Endothelial cell (in vitro differentiated cells): ENCODE data around the gene TLR10. TPM values are rescaled to one million over a fixed set of nuclear protein-coding genes. Genes with fewer than 3 reads are reported as not detected.
"Not testable (repeated sequence)": the region's sequence is repeated elsewhere in the genome, so short reads cannot be mapped to it uniquely, and the experiment has no call there.

ENCODE experiments used
- DNase-seq: peaks from one replicate; pipeline ENCODE4 v3.0.0; 2021; ENCODE audit warnings: low spot score
- H3K27ac Mint-ChIP-seq: one replicate; pipeline ENCODE4 v1.8.0; 2021; ENCODE audit warnings: mixed read lengths, inconsistent platforms; ENCODE audit not compliant: unreplicated experiment
- H3K27me3 Mint-ChIP-seq: one replicate; pipeline ENCODE4 v1.8.0; 2021; ENCODE audit warnings: mild to moderate bottlenecking, moderate library complexity, mixed read lengths, inconsistent platforms; ENCODE audit not compliant: unreplicated experiment
- H3K36me3 Mint-ChIP-seq: one replicate; pipeline ENCODE4 v1.8.0; 2021; ENCODE audit warnings: mild to moderate bottlenecking, low read depth, mixed read lengths, inconsistent platforms; ENCODE audit not compliant: unreplicated experiment
- H3K4me1 Mint-ChIP-seq: one replicate; pipeline ENCODE4 v1.8.0; 2021; ENCODE audit warnings: mild to moderate bottlenecking, mixed read lengths, inconsistent platforms; ENCODE audit not compliant: unreplicated experiment
- H3K4me3 Mint-ChIP-seq: one replicate; pipeline ENCODE4 v1.8.0; 2021; ENCODE audit warnings: mild to moderate bottlenecking, mixed read lengths, inconsistent platforms; ENCODE audit not compliant: unreplicated experiment
- H3K9me3 Mint-ChIP-seq: one replicate; pipeline ENCODE4 v1.8.0; 2021; ENCODE audit warnings: mixed read lengths, inconsistent platforms; ENCODE audit not compliant: unreplicated experiment
- total RNA-seq: library from RNA; stranded (reverse); fragmentation: NEBNext Ultra II Directional; extraction: Animal tissue kit (Norgen Biotek cat#: 25700); gene quantifications from one replicate; pipeline ENCODE4 v1.2.1, GENCODE V29; 2021; ENCODE audit not compliant: unreplicated experiment
- TF ChIP-seq, protein P1 (sequence below): fragments of 200-600 bp; sonication (generic); IDR thresholded peaks from one replicate; pipeline ENCODE4 v1.5.0; 2021; ENCODE audit warnings: antibody characterized with exemption; ENCODE audit not compliant: unreplicated experiment

The TLR10 gene
- total RNA-seq, 1 donor from 2014 or later, result not detected

- Mint-ChIP-seq H3K4me3 (no peak overlapping the region), H3K4me1 (no peaks in the 10 kb centered on the region), H3K27me3 (no peaks in the 10 kb centered on the region), H3K9me3 (no peaks in the 10 kb centered on the region), H3K27ac (no peak overlapping the region), H3K36me3 (no peaks in the 10 kb centered on the region)
- no peak for DNase-seq
- TF ChIP-seq, protein P1, sequence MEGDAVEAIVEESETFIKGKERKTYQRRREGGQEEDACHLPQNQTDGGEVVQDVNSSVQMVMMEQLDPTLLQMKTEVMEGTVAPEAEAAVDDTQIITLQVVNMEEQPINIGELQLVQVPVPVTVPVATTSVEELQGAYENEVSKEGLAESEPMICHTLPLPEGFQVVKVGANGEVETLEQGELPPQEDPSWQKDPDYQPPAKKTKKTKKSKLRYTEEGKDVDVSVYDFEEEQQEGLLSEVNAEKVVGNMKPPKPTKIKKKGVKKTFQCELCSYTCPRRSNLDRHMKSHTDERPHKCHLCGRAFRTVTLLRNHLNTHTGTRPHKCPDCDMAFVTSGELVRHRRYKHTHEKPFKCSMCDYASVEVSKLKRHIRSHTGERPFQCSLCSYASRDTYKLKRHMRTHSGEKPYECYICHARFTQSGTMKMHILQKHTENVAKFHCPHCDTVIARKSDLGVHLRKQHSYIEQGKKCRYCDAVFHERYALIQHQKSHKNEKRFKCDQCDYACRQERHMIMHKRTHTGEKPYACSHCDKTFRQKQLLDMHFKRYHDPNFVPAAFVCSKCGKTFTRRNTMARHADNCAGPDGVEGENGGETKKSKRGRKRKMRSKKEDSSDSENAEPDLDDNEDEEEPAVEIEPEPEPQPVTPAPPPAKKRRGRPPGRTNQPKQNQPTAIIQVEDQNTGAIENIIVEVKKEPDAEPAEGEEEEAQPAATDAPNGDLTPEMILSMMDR, result no peak
Measured at GRCh38 chr4:38774181-38774955, 8.4 kb downstream of the TLR10 start.

DNA sequence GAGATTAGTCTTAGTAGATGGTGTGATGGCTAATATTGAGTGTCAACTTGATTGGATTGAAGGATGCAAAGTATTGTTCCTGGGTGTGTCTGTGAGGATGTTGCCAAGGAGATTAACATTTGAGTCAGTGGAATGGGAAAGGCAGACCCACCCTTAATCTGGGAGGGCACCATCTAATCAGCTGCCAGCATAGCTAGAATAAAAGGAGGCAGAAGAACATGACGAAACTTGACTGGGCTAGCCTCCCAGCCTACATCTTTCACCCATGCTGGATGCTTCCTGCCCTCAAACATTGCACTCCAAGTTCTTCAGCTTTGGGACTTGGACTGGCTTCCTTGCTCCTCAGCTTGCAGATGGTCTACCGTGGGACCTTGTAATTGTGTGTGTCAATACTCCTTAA lies 12.5 kb downstream of the TLR10 start:
- not testable (repeated sequence) for H3K4me3 Mint-ChIP-seq, H3K36me3 Mint-ChIP-seq, H3K4me1 Mint-ChIP-seq, DNase-seq, H3K27me3 Mint-ChIP-seq, H3K27ac Mint-ChIP-seq, H3K9me3 Mint-ChIP-seq

GRCh38 chr4:38769857-38770256 lies 12.9 kb downstream of the TLR10 start:
- H3K27me3 Mint-ChIP-seq, result no peaks in the 10 kb centered on the region
- H3K4me3 Mint-ChIP-seq, result no peak overlapping the region
- no peaks in the 10 kb centered on the region for H3K4me1 Mint-ChIP-seq
- no peak for DNase-seq
- no peak overlapping the region for H3K27ac Mint-ChIP-seq
- TF ChIP-seq, protein P1, result no peak
- no peaks in the 10 kb centered on the region for H3K36me3 Mint-ChIP-seq
- no peaks in the 10 kb centered on the region for H3K9me3 Mint-ChIP-seq

GRCh38 chr4:38769441-38769840 lies 13.3 kb downstream of the TLR10 start:
- no peaks in the 10 kb centered on the region for H3K4me1 Mint-ChIP-seq
- H3K27ac Mint-ChIP-seq, result no peak overlapping the region
- no peaks in the 10 kb centered on the region for H3K27me3 Mint-ChIP-seq
- H3K4me3 Mint-ChIP-seq, result no peak overlapping the region
- H3K36me3 Mint-ChIP-seq, result no peaks in the 10 kb centered on the region
- no peak for DNase-seq
- no peaks in the 10 kb centered on the region for H3K9me3 Mint-ChIP-seq
- TF ChIP-seq, protein P1, result no peak

- DNase-seq, result no peak
- Mint-ChIP-seq H3K4me3 (no peak overlapping the region), H3K36me3 (no peaks in the 10 kb centered on the region), H3K9me3 (no peaks in the 10 kb centered on the region), H3K4me1 (no peaks in the 10 kb centered on the region), H3K27me3 (no peaks in the 10 kb centered on the region), H3K27ac (no peak overlapping the region)
- TF ChIP-seq, protein P1, result no peak
Measured at GRCh38 chr4:38768968-38769394, 13.8 kb downstream of the TLR10 start.

- not testable (repeated sequence) for DNase-seq, H3K9me3 Mint-ChIP-seq, H3K4me1 Mint-ChIP-seq, H3K4me3 Mint-ChIP-seq, H3K27ac Mint-ChIP-seq, H3K27me3 Mint-ChIP-seq, H3K36me3 Mint-ChIP-seq
Measured at GRCh38 chr4:38766940-38767339, 15.8 kb downstream of the TLR10 start.
